SKM-1 treated with dmso at 0.1 percent for 144 hours (cell line): ENCODE data around the gene TRHDE.

Experiments used
- DNase-seq: peaks from one replicate; lab custom pipeline; 2025; ENCODE audit not compliant: unreplicated experiment; lab: John Stamatoyannopoulos, UW

The TRHDE gene

DNA sequence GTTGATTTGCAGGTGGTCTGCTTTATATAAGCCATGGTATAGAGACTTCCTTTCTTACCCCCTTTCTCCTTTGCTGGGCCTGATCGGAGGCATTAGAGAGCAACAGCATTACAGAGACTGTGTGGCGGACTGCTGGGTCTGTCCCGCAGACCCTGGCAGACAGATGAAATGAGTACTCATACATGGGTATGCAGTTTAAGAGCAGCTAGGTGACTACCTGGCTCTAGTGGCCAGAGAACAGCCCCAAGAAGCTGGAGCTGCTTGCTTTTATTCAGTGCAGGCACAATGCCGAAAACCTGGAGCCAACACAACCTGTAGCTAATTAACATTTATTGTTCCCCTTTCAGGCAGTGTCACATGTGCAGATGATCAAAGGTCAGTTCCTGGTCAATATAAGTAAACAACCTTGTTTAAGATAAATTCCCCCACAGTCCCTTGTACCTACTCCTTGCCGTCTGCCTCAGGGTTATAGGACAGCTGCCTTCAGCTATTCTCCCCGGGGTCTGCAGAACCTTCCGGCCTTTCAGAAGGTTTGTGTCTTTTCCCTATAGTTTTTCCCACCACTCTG is 160.0 kb downstream of the TRHDE start:
- no peak for DNase-seq

DNA sequence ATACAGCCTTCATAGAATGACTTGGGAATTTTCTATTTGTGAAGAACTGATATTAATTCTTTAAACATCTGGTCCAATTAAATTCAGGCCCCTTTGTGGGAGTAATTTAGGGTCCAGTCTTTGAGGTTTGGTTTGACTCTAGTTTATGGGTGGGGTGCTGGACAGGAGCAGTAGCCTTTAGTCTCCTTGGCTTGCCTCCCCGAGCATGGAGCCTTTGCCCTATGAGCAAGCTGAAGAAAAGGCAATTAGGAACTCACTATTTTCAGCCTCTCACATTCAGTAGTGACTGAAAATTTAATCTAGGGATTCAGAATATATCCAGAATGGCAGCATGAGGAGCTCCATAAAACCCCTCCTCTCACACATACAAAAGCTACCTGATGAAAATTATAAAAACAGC is 161.1 kb downstream of the TRHDE start:
- no peak for DNase-seq

DNA sequence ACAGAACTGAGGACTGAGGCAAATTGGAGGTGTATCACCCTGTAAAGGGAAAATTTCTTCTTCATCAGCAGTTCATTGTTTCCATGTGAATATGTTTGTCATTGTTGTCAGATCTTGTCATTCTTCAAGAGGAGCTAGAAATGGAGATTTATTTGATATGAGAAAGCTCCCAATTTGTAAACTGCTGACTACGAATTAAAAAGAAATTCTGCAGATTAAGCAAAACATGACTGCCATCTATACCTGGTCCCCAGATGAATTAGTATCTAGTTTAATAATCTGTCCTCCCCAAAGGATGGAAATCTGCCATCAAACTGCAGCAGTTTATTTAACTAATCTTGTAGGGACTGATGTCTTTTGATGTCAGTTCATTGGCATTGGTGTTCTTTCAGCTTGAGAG is 162.8 kb downstream of the TRHDE start:
- DNase-seq: no peak

DNA sequence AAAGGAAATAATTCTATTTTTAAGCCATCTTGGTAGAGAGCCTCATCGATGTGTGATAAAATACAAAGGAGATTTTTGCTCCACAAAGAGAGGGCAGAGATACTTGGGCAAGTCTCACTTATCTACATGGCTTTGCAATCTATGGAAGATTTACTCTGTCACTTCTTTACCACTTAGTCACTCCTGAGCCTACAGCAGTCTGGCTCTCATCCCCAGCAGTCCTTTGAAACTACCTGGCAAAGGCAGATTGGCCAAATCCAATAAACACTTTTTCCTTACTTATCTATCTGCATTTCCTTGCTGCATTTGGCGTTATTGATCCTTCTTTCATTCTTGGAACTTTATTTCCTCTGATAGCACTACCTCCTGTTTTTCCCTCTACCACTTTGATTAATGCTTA is 170.0 kb downstream of the TRHDE start:
- no peak for DNase-seq

DNA sequence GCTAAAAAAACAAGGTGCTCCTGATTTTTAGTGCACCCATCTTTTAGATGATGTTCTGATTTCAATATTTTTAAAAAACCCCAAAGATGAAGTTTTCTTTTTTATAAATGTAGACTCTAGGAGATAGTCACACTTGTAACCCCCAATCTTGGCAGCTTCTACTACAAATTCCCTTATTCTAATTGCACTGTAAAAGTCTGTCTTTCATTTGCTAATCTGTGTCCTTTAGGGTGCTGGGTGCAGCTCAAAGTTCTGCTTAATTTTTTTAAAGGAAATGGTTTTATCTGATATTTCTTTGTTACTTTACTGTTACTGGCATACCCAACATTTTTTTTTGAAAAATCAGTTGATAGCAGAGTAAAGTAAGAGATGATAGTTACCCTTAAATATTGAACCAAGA is 172.0 kb downstream of the TRHDE start:
- no peak for DNase-seq

DNA sequence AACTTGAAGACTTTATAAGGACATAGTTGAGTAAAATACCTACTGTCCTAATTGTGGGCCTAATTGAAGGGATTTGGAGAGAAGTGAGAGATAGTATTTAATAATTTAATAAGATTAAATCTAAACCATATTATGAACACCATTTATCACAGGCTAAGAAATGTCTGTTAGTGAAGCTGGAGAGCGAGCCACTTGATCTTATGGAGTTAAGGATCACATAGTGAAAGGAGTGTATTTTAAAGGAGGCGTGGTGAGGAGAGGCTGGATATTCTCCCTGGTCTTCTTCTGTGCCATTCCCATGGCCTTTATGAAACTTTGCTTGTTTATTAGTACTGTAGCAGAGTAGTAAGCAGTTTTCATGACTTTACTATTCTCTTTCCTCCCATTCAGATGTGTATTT is 172.4 kb downstream of the TRHDE start:
- DNase-seq: no peak

DNA sequence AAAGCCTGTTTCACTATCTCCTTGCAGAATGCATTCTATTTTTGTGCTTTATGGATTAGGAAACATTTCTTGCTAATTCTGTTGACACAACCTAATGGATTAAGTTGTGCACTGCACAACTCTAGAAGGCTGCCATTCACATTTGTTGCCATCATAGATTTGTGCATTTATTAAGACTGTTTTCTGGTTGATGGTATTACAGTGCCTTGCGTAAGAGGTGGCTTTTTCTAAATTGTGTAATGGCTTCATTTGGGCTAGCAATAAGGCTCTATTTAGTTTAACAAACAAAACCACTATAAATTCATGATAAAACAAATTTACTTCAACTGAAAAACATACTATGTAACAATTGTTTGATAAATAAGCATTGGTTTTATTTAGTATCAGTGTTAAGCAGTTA is 175.9 kb downstream of the TRHDE start:
- DNase-seq: no peak

DNA sequence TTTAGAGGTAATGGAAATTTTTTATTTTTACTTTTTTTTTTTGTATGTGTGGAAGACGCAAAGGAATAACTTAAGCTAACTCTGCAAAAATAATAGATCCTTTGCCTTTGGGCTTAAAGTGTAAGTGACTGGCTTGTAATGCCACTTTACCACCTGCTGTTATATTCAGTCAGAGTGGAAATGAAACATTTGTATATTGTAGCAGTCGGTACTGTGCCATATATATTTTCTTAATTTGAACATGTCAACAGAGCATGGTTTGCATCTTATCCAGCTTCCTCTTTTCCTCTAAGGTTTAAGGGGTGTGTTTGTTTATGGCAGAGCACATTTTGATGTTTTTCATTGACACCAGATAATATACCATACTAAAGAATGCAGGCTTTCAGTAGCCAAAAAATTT is 176.6 kb downstream of the TRHDE start:
- no peak for DNase-seq

DNA sequence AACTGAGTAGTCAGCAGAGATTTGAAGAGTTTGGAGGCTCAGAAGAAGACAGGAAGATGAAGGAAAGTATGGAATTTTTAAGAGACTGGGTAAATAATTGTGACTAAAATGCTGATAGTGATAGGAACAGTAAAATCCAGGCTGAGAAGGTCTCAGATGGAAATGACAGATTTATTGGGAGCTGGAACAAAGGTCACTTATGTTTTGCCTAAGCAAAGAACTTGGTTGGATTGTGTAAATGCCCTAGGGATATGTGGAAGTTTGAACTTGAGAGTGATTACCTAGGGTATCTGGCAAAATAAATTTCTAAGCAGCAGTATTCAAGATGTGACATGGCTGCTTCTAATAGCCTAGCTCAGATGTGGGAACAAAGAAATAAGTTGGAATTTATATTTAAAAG is 180.9 kb downstream of the TRHDE start:
- no peak for DNase-seq

DNA sequence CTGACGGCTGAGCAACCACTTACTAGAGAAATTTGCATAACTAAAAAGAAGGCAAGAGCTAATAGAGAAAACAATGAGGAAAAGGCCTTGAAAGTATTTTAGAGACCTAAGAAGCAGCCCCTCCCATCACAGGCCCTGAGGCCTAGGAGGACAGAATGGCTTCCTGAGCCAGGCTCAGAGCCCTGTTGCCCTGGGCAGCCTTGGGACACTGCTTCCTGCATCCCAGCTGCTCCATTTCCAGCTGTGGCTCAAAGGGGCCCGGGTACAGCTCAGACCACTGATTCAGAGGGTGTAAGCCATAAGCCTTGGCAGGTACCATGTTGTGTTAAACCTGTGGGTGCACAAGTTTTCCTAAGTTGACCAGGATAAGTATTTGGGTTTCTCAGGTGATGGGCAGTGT is 181.4 kb downstream of the TRHDE start:
- DNase-seq: no peak

DNA sequence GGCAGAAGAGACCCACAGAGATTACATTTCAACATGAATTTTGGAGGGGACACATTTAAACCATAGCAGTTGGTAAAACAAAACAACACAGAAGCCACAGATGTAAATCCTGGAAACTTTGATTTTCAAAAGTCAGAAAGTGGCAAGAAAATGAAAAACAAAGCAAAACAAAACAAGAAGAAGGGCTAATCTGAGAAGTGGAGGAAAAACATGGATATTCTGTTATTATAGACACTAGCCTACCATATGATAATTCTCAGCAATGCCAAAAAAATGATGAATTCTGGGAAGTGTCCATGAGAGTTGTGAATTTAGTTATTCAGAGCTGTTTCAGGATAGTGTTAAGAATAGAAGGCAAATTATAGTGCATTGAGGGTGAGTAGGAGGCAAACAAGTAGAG is 192.3 kb downstream of the TRHDE start:
- no peak for DNase-seq

DNA sequence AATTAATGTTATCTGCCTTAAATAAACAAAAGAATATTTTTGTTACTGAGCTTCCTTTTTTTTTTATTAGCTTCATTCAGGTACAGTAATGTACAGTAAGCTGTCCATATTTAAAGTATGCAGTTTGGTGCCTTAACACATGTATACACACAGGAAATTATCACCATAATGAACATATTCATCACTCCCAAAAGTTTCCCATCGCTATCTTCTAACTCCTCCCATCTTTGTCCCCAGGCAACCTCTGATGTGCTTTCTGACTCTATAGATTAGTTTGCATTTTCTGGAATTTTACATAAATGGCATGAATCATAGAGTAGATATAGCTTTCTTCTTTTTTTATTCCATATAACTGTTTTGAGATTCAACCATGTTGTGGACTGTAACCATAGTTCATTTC is 193.0 kb downstream of the TRHDE start:
- no peak for DNase-seq

DNA sequence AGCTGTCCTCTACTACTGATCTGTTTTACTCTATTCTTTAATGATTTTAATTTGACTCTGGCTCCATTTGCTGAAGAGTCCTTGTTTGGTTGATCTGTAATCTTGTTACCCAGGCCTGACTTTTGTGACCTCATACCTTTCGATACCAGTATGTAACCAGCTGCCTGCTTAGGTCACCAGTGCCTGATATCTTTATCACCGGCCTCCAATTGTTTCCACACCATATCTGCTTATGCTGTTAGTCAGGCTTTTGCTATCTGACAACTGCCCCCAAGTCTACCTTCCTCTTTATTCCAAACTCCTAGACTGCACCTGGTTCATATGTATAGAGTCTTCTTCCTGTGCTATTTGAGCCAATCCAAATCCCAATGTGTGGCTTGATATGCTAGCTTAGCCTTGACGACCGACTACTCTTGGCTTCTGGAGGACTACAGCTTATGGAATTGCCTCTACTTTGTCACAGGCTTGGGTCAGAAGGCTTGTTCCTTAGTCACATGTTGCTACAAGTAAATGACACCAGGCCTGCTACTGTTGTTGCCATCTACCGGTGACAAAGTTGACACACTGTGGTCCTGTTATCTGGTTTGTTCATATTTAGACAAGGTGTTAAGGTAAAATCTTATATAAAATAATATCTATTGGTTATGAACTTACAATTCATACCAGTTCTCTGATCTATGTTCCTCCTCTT is 193.9 kb downstream of the TRHDE start:
- DNase-seq: no peak

DNA sequence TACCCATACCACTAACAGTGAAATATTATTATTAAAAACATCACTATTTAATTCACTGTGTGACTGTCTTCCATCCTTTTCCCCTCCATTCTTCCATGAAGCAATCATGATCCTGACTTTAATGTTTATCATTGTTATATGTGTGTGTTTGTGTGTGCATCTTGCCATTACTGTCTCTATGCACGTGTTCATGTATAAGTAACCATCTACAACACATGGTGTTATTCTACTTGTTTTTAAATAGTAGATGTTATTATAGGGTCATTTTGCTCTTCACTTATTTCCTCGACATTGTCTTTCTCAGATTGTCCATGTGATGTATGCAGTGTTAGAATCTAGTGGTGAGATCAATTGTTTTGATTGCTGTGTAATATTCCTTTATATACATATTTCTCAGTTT is 195.8 kb downstream of the TRHDE start:
- no peak for DNase-seq

DNA sequence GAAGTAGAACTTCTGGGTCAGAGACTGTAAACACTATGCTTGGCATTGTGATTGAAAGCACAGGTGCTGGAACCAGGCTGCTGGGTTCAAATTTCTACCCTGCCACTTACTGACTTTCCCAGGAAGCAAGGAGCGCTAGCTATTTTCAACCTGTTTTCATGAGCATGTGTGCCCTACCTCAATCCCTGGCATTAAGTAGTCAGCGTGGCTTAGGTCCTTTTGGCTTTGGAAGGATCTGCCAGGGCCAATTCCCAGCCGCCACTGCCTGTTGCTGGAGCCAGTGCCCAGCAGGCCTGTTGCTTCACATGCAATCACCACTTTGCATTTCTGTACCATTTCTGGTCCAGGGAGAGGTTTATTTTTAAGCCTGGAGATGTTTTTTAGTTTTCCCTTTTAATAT is 196.3 kb downstream of the TRHDE start:
- no peak for DNase-seq

DNA sequence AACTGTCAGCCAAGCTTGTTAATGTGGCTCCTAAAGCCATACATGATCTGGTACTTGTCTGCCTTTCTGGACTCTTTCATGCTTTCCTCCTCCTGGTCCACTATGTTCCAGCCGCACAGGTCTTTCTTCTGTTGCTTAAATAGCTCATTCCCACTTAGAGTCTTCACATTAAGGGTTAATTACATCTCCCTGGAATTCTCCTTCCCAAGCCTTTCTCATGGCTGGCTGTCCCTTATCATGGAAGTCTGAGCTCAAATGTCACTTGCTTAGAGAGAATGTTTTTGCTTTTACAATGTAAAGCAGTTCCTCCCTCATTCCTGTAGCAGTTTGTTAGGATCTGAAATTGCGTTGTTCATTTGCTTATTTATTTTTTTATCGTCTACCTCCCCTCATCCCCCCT is 199.6 kb downstream of the TRHDE start:
- DNase-seq: no peak

DNA sequence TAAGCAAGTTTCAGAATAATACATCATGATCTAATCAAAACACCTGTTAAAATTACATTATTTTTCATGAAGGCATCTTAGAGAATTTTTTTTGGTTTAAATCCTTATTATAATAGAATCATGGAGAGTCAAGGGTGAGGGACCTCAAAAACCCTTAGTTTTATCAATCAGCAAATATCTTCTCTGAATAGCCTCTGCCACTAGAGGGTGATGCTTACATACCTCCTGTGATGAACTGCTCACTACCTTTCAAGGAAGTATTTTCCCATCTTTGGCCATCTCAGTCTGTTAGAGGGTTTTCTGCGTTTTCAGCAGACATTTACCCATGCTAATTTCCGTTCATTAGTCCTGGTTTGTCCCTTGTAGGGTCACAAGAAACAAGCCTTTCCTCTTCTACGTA is 200.2 kb downstream of the TRHDE start:
- DNase-seq: no peak

DNA sequence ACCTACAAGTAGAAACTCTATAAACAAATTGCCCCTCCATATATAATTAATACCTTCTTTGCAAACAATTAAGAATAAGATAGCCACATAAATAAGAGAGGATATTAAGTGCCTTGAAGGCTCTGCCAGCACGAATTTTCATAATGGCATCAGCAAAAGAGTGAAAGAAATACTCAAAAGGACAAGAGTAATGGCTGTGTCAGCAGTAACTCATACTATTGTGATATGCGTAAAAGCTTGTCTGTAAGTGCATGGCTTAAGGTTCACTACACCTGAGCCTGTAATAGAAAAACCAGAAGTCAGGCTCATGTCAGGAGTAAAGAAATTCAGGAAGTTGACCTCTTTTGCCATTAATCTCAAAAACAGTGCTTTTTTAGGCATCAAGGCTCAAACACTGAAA is 204.1 kb downstream of the TRHDE start:
- no peak for DNase-seq

DNA sequence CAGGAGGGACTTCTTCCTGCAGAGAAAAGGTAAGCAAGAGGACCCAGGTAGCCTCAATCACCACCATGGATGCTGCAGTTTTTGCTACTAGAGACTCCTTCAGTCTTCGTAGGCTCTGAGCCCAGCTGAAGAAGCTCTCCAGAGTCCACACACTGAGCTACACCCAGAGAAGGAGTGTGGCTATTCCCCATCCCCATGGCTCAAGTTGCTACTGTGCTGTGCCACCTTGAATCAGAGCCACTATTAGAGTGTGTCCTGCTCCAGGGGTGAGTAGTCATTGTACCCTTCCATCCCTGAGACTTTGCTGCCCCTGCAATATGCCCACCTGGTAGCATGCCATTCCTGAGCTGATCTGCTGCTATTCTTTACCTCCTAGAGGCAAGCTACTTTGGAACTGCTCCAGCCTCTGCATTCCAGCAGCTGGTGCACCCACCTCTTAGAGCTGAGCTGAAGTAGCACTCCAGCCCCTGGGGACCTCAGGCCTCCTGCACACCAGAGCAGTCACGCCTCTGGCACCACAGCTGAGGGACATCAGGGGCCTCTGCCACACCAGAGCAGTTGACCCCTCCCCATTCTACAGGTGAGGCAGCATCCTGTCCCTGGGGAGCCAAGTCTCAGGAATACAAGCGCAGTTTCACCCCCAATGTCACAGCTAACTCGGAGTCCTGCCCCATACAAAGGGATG is 213.0 kb downstream of the TRHDE start:
- DNase-seq: no peak

DNA sequence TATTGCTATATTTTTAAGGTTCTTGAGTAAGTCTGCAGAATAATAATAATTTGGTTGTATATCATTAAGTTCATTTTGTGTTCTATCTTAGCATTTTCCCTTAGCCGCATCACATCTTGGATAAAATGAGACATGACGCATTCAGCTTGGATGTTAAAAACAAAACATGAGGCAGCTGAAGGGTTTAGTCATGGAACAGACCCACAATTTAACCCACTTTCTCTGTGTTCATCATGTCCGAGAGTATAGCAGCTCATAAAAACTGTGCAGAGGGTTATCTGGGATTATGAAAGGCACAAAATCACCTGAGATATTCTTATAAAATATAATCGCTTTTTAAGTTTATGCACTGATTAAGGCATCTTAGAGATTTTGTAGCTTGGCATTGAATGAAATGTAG is 219.3 kb downstream of the TRHDE start:
- DNase-seq: no peak

DNA sequence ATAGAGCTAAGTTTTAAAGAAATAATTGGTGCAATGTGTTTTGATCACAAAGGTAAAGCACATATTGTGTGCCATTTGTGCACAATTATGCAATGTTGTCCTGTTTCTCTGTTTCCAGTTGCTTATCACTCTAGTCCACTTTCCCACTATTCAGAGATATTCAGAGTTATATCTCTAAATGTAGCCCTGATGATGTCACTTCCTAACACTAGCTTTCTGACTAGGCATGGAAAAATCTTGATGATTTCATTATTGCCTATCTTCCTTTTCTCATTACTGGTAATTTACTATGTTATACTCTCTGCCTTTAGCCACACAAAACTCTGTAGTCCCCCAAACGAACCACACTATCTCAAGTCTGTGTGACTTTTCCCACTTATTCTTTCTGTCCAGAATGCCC is 221.2 kb downstream of the TRHDE start:
- DNase-seq: no peak

DNA sequence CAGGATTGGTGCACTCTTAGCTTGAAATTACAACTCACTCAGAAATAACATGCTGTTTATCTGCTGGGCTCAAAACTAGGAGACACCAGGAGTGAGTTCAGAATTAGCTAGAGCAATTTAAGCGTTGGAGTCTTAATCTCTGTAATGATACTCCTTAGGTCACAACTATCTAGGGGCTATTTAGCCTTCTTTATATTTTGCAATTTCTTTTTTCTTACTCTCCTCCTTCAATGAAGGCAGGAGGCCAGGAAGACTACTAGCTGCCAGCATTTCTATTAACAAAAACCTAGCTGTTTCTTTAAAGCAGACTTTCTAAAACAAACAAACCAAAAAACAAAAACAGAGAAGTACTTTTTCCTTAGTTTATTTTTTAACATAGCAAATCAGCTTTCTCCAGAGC is 226.2 kb downstream of the TRHDE start:
- no peak for DNase-seq

DNA sequence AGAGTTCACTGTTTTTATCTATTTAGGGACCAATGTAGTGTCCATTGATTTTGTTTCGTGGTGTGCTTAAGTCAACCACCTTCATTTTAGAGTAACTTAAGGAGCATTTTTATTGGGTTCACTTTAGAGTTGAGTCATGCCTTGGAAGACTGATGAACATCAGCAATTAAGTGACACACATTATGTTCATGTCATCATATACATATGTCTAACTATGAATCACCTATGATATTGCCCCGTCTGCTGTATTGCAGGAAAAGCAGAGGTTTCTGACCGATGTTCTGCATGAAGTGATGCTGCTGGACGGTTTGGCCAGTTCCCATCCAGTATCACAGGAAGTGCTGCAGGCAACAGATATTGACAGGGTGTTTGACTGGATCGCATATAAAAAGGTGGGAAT is 227.1 kb downstream of the TRHDE start:
- DNase-seq: no peak
